Rectal smooth muscle tissue (tissue), 1 donor: Measurements from ENCODE around the gene CHI3L1.

Source experiments
- H3K27ac ChIP-seq: one replicate; pipeline ENCODE4 v1.7.0; 2013; ENCODE audit warnings: low read depth, low read length, inconsistent platforms
- H3K27me3 ChIP-seq: one replicate; pipeline ENCODE4 v1.7.0; 2013; ENCODE audit warnings: low read length; ENCODE audit not compliant: control insufficient read depth, insufficient read depth
- H3K36me3 ChIP-seq: one replicate; pipeline ENCODE4 v1.7.0; 2013; ENCODE audit warnings: low read length; ENCODE audit not compliant: control insufficient read depth, insufficient read depth
- H3K4me1 ChIP-seq: one replicate; pipeline ENCODE4 v1.7.0; 2013; ENCODE audit warnings: low read length; ENCODE audit not compliant: control insufficient read depth, insufficient read depth
- H3K4me3 ChIP-seq: one replicate; pipeline ENCODE4 v1.7.0; 2013; ENCODE audit warnings: low read length
- H3K9ac ChIP-seq: one replicate; pipeline ENCODE4 v1.7.0; 2013; ENCODE audit warnings: low read length

CHI3L1 gene

GRCh38 chr1:203168991-203169390 lies 17.5 kb downstream of the CHI3L1 start:
- H3K4me1 ChIP-seq: no peaks in the 10 kb centered on the region
- no peaks in the 10 kb centered on the region for H3K36me3 ChIP-seq
- H3K4me3 ChIP-seq: no peak overlapping the region
- H3K27ac ChIP-seq: no peak overlapping the region
- no peak overlapping the region for H3K9ac ChIP-seq
- no peaks in the 10 kb centered on the region for H3K27me3 ChIP-seq

DNA sequence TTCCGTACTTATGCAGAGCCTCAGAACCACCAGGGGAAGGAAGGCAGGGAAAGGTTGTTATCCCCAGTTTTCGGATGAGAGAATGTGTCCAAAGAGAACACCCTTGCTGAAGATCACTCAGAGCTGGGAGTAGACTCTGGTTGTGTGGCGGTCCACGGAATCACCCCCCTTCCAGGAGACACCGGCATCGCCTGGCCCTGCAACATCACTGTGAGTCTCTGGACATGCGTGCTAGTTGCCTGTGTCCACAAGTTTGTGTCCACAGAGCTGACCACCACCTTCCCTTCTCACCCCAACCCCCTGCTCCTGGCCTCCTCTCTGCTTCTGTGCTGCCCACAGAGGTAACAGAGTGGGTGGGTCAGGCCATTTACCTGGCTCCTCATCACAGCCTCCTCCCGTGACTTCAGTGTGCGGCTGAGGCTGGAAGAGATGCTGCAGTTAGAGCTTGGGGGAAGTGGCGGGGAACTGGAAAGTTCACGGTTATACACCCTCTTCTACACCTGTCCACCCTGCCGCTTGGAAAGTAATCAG lies 18.2 kb downstream of the CHI3L1 start:
- no peaks in the 10 kb centered on the region for H3K36me3 ChIP-seq
- no peak overlapping the region for H3K27ac ChIP-seq
- no peak overlapping the region for H3K9ac ChIP-seq
- H3K4me3 ChIP-seq: no peak overlapping the region
- H3K4me1 ChIP-seq: no peaks in the 10 kb centered on the region
- no peaks in the 10 kb centered on the region for H3K27me3 ChIP-seq

- Histone ChIP-seq H3K27ac (no peak overlapping the region), H3K4me3 (no peak overlapping the region), H3K9ac (no peak overlapping the region), H3K4me1 (no peaks in the 10 kb centered on the region), H3K36me3 (no peaks in the 10 kb centered on the region), H3K27me3 (no peaks in the 10 kb centered on the region)
These were observed 18.6 kb downstream of the CHI3L1 start for GRCh38 chr1:203167913-203168200.

DNA sequence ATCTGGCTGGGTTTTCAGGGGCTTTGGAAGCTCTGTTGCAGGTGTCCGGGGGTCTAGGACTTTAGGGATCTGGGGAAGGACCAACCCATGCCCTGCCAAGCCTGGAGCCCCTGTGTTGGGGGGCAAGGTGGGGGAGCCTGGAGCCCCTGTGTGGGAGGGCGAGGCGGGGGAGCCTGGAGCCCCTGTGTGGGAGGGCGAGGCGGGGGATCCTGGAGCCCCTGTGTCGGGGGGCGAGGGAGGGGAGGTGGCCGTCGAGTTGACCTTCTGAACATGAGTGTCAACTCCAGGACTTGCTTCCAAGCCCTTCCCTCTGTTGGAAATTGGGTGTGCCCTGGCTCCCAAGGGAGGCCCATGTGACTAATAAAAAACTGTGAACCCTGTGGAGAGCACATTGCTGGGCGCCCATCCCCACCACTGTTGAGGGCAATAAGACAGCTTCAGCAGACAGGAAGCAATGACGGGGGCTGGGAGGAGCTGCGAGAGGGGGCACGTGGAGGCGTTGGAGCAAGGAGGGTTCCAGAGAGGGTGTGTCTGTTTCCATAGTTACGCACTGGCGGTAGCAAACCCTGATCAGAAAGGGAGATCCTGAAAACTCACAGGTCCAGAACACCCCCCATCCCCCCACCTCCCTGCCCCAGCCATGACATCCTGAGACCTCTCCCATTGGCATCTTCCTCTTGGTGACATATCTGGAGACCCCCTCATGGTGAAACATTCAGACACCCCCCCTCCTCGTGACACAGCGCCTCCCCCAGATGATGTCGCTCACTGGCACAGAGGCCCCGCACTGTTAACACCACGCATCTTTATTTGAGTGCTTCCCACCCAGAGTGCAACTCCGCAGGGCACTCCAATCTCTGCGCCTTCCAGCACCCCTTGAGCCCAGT lies 19.2 kb downstream of the CHI3L1 start:
- no peaks in the 10 kb centered on the region for H3K4me1 ChIP-seq
- H3K4me3 ChIP-seq: no peak overlapping the region
- no peaks in the 10 kb centered on the region for H3K36me3 ChIP-seq
- H3K9ac ChIP-seq: no peak overlapping the region
- no peak overlapping the region for H3K27ac ChIP-seq
- no peaks in the 10 kb centered on the region for H3K27me3 ChIP-seq

GRCh38 chr1:203166192-203166940 lies 20.1 kb downstream of the CHI3L1 start:
- no peak overlapping the region for H3K9ac ChIP-seq
- H3K27me3 ChIP-seq: no peaks in the 10 kb centered on the region
- no peak overlapping the region for H3K27ac ChIP-seq
- no peak overlapping the region for H3K4me3 ChIP-seq
- H3K36me3 ChIP-seq: no peaks in the 10 kb centered on the region
- no peaks in the 10 kb centered on the region for H3K4me1 ChIP-seq

DNA sequence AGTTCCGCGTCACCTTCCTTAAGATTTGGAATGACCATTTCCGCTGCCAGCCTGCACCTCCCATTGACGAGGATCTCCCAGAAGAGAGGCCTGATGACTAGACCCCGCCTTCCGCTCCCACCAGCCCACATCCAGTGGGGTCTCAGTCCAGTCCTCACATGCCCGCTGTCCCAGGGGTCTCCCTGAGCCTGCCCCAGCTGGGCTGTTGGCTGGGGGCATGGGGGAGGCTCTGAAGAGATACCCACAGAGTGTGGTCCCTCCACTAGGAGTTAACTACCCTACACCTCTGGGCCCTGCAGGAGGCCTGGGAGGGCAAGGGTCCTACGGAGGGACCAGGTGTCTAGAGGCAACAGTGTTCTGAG lies 20.7 kb downstream of the CHI3L1 start:
- Histone ChIP-seq H3K27ac (no peak overlapping the region), H3K27me3 (no peaks in the 10 kb centered on the region), H3K9ac (no peak overlapping the region), H3K4me3 (no peak overlapping the region), H3K4me1 (no peaks in the 10 kb centered on the region), H3K36me3 (no peaks in the 10 kb centered on the region)

- Histone ChIP-seq H3K27me3 (no peaks in the 10 kb centered on the region), H3K36me3 (no peaks in the 10 kb centered on the region), H3K4me1 (no peaks in the 10 kb centered on the region), H3K9ac (no peak overlapping the region), H3K4me3 (no peak overlapping the region), H3K27ac (no peak overlapping the region)
These were observed 21.3 kb downstream of the CHI3L1 start for GRCh38 chr1:203165101-203165799.

- Histone ChIP-seq H3K4me1 (no peaks in the 10 kb centered on the region), H3K9ac (no peak overlapping the region), H3K36me3 (no peaks in the 10 kb centered on the region), H3K27me3 (no peaks in the 10 kb centered on the region), H3K4me3 (no peak overlapping the region), H3K27ac (no peak overlapping the region)
These were observed 22.4 kb downstream of the CHI3L1 start for GRCh38 chr1:203163891-203164635.

- Histone ChIP-seq H3K4me1 (no peaks in the 10 kb centered on the region), H3K9ac (no peak overlapping the region), H3K4me3 (no peak overlapping the region), H3K27me3 (no peaks in the 10 kb centered on the region), H3K27ac (no peak overlapping the region), H3K36me3 (no peaks in the 10 kb centered on the region)
These were observed 24.1 kb downstream of the CHI3L1 start for GRCh38 chr1:203162403-203162802.

DNA sequence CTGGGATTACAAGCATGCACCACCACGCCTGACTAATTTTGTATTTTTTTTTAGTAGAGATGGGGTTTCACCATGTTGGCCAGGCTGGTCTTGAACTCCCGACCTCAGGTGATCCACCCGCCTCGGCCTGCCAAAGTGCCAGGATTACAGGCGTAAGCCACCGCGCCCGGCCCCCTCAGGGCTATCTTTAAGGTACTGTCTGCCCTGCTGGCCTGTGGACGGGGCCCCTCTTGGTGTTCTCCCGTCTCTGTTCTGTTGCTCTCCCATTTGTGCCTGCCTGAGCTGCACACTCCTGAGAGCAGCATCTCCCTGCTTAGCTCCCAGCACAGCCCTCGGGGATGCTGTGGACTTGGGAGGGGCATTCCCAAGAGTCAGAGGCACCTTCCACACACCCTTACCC lies 24.8 kb downstream of the CHI3L1 start:
- Histone ChIP-seq H3K4me1 (no peaks in the 10 kb centered on the region), H3K9ac (no peak overlapping the region), H3K27ac (no peak overlapping the region), H3K4me3 (no peak overlapping the region), H3K27me3 (no peaks in the 10 kb centered on the region), H3K36me3 (no peaks in the 10 kb centered on the region)

GRCh38 chr1:203161175-203161574 lies 25.3 kb downstream of the CHI3L1 start:
- Histone ChIP-seq H3K27ac (no peak overlapping the region), H3K9ac (no peak overlapping the region), H3K4me3 (no peak overlapping the region), H3K36me3 (no peaks in the 10 kb centered on the region), H3K4me1 (no peaks in the 10 kb centered on the region), H3K27me3 (no peaks in the 10 kb centered on the region)

- no peaks in the 10 kb centered on the region for H3K4me1 ChIP-seq
- no peak overlapping the region for H3K27ac ChIP-seq
- H3K27me3 ChIP-seq: no peaks in the 10 kb centered on the region
- H3K36me3 ChIP-seq: no peaks in the 10 kb centered on the region
- H3K4me3 ChIP-seq: no peak overlapping the region
- H3K9ac ChIP-seq: no peak overlapping the region
These were observed 26.7 kb downstream of the CHI3L1 start for GRCh38 chr1:203159844-203160243.
